ENCODE data around the gene PALLD.

PALLD gene

DNA sequence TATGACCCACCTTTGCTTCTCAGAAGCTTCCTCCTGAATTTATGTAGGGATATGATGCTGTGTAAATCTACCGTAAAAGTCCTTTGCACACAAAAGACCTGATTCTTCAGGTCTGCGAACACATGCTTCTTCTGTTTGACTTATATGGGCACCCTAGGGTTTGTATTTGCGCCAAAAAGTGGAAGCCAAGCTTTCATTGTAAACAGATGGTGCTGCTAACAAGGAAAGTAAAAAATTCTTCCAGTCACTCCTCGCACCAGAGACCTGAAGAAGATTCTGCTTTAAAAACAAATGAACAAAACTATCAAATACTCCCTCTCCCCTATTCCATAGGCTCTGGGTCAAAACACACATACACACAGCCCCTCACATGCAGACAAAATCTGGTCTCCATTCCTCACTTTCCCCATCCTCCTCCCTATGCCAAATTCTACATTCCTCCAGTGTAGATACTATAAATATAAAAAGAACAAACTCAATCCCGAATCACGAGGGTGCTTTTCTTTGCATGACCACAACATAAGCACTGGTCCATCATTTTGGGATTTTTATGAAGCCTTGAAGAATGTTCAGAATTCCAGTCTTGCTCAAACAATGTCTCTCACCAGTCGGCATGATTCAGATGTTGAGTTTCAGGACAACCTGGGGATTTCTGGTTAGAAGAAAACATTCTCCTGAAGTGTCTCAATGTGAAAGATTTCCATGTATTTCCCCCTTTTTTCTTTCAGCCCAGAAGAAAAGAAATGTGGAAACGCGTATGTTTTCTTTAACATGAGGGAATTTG lies 125.1 kb downstream of the PALLD start:
- Mint-ChIP-seq H3K27me3 (peaks cover 27% of the 10 kb centered on the region), H3K4me3 (no peak overlapping the region), H3K36me3 (no peaks in the 10 kb centered on the region), H3K4me1 (no peaks in the 10 kb centered on the region), H3K9me3 (no peaks in the 10 kb centered on the region), H3K27ac (no peak overlapping the region)
- ATAC-seq = no peak

DNA sequence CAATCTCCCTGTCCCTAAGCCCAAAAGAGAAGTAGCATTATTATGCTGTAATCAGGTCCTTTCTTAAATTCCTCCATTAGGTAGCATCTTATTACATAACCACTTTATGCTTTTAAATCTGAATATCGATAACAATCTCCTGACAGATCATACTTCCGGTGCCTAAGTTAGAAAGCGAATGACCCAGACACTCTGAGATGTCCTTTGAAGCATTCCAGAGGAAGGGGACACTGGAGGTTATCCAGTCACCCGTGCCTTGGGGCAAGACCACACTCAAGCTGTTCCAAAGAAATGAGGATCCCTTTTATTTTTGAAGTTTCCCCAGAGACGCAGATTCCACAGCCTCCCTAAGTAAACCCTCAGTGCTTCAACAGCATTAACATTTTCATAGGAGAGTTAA lies 125.7 kb downstream of the PALLD start:
- Mint-ChIP-seq H3K9me3 (no peaks in the 10 kb centered on the region), H3K27ac (no peak overlapping the region), H3K4me1 (no peaks in the 10 kb centered on the region), H3K36me3 (no peaks in the 10 kb centered on the region), H3K27me3 (peaks cover 27% of the 10 kb centered on the region), H3K4me3 (no peak overlapping the region)
- no peak for ATAC-seq

DNA sequence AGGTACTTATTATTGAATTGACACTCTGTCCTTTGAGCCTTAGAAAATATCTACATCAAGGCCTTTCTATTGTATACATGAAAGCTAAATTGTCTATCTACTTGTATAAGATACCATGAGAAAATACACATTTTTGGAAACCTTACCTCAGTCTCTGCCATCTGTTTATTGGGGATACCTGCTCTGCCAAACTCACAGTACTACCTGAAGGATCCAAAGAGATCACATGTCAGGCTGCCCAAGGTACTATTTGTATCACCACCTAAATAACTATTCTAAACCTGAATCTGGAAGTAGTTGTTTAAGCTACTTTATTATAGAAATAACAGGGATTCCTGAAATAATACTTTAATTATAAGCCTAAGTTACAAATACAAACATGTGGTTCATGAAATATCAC lies 126.2 kb downstream of the PALLD start:
- Mint-ChIP-seq H3K4me3 (no peak overlapping the region), H3K27me3 (peaks cover 27% of the 10 kb centered on the region), H3K27ac (no peak overlapping the region), H3K36me3 (no peaks in the 10 kb centered on the region), H3K4me1 (no peaks in the 10 kb centered on the region), H3K9me3 (no peaks in the 10 kb centered on the region)
- ATAC-seq = no peak

DNA sequence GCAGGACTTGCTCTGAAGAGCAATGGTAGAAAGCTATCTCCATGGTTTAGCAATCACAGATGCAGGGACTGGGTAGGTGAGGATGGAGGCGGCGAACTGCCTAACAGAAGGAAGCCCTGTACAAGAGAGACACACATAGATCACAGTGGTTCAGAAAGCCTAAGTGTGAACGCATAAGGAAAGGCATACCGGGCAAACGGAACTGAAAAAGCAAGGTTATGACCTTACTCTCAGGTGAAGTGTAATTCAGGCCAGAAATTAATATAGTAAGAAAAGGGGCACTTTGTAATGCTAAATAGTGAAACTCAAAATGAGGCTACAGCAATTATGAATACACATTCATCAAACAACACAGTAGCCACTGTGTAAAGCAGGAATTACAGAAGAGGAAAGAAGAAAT lies 126.6 kb downstream of the PALLD start:
- no peaks in the 10 kb centered on the region for H3K4me1 Mint-ChIP-seq
- no peak overlapping the region for H3K27ac Mint-ChIP-seq
- H3K36me3 Mint-ChIP-seq = no peaks in the 10 kb centered on the region
- no peak overlapping the region for H3K4me3 Mint-ChIP-seq
- peaks cover 27% of the 10 kb centered on the region for H3K27me3 Mint-ChIP-seq
- H3K9me3 Mint-ChIP-seq = no peaks in the 10 kb centered on the region
- ATAC-seq = no peak

DNA sequence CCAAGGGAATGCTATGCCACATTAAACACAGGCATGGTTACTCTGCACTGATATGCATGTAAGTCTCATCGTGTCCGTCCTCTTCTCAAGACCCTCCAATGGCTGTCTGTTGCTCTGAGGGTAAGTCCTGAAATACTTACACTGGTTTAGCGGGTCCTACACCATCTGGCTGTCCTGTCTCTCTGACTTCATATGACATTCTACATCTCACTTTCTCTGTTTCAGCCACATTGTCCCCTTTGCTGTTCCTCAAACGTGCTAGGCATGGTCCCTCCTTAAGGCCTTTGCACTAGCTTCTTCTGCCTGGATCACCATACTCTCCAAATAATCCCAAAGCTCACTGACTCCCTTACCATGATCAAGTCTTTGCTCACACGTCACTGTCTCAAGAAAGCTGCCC lies 131.4 kb downstream of the PALLD start:
- ATAC-seq = no peak
- H3K27ac Mint-ChIP-seq = no peak overlapping the region
- no peak overlapping the region for H3K4me3 Mint-ChIP-seq
- no peaks in the 10 kb centered on the region for H3K4me1 Mint-ChIP-seq
- no peaks in the 10 kb centered on the region for H3K36me3 Mint-ChIP-seq
- H3K9me3 Mint-ChIP-seq = no peaks in the 10 kb centered on the region
- peaks cover 23% of the 10 kb centered on the region for H3K27me3 Mint-ChIP-seq

DNA sequence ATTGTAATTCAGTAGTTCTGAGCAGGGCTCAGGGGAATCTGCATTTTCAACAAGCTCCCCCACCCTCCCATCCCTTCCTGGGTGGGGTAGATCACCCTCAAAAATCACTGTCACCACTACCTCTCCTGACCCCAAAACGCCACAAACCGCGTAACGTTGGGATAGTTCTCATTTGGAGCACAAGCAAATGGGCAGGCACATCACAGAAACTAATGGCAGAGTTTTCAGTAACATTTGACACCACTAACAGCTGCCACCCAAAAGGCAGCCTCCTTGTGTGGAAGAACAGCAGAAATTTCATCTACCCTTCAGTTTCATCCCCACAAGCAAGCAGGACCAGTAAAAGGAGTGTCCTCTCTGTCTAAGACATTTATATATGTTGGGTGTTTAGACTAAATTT lies 132.7 kb downstream of the PALLD start:
- H3K27ac Mint-ChIP-seq = no peak overlapping the region
- H3K27me3 Mint-ChIP-seq = peaks cover 19% of the 10 kb centered on the region
- no peak overlapping the region for H3K4me3 Mint-ChIP-seq
- no peaks in the 10 kb centered on the region for H3K36me3 Mint-ChIP-seq
- no peaks in the 10 kb centered on the region for H3K9me3 Mint-ChIP-seq
- ATAC-seq = no peak
- no peaks in the 10 kb centered on the region for H3K4me1 Mint-ChIP-seq

DNA sequence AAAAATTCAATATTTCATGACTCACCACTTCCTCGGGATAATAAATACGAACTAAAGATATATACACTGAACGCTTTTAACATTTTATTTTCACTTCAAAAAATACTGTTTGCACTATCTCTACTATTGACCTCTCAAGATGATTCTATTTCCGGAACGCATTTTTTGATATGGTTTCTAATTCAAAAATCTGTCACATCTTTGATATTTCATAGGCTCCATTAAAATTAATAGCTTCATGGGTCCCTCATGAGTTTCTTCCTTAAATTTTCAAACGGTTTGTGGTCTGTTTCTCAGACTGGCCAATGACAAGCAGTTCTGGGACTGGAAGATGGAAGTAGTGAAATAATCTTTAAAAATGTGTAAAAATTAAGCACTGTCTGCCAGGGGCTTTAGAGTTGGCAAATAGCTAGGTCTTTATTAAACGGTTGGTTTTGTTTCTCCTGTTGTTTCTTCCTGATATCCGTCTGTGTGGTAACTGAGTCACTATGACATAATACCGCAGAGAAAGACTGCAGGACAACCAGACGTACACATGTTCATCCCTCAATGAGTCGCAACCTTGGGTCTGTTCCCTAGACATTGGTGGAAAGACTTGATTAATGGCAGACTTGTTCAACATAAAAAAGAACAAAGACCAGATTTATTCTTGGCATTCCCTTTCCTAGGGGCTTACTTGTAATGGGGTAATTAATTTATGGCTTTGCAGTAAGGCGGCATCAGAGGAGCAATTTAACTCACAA lies 133.8 kb downstream of the PALLD start:
- Mint-ChIP-seq H3K27me3 (peaks cover 28% of the 10 kb centered on the region), H3K27ac (no peak overlapping the region), H3K4me3 (no peak overlapping the region), H3K9me3 (no peaks in the 10 kb centered on the region), H3K36me3 (no peaks in the 10 kb centered on the region), H3K4me1 (no peaks in the 10 kb centered on the region)
- ATAC-seq = no peak

DNA sequence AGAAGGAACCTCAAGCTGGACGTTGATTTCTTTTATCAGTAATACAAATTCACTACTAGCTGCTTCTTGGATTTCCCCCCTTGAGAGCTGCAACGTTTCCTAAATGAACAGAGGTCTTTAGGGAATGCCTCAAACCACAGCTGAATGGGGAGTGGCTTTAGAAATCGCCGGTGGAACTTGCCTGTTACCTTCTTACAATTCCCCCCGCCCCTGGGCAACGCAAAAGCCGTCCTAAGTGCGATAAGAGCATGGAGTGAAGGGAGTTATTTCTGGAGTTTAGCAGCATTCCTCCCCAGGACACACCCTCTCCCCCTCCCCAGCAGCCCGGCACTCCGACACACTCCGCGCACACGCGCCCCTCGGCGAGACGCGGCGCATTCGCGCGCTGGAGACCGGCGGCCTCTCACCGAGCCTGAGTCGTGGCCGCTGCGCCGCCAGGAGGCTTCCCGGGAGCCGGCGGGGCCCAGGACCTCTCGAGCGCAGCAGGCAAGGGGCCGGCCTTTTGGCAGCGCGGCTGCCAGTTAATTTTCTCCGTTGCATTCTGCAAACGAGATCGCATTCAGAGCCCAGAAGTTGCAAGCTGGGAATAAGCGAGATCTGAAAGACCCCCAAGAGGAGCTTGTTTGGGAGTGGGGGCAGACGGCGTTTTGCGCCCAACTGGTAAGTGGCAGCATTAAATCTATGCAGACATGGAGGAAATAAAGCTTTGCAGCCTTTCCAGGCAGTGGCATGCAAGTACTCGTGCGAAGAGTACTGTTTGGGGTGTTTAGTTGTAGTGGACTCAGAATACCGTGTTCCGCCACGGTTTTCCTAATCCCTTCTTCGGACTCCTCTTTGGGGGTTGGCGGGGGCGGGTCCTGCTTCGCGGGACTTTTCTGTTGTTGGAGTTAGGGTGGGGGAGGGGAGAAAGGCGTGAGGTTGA lies 134.7 kb downstream of the PALLD start:
- H3K9me3 Mint-ChIP-seq = no peaks in the 10 kb centered on the region
- no peaks in the 10 kb centered on the region for H3K36me3 Mint-ChIP-seq
- peaks cover 31% of the 10 kb centered on the region for H3K27me3 Mint-ChIP-seq
- no peak overlapping the region for H3K27ac Mint-ChIP-seq
- H3K4me1 Mint-ChIP-seq = no peaks in the 10 kb centered on the region
- ATAC-seq = no peak
- H3K4me3 Mint-ChIP-seq = peak overlapping the region; percentile 43

DNA sequence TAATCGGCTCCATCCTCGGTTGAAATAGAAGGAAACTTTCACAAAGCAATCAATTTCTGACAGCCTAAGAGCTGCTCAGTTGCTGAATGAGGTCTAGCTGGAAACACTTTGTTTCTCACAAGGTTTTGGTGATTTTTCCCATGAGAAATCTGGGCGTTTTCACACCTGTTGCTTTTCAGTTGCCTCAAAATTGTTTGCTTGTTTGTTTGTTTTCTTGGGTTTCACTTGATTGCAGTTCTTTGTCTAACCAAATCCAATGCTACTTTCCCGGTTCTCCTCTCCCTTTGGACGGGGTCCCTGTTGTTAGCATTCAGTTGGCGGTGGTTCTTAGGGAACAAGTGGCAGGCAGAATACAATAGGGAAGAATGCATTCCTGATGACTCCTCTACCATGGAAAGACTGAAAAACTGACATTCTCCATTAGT lies 135.5 kb downstream of the PALLD start:
- Mint-ChIP-seq H3K4me1 (no peaks in the 10 kb centered on the region), H3K27ac (no peak overlapping the region), H3K4me3 (no peak overlapping the region), H3K36me3 (no peaks in the 10 kb centered on the region), H3K27me3 (peaks cover 31% of the 10 kb centered on the region), H3K9me3 (no peaks in the 10 kb centered on the region)
- no peak for ATAC-seq

DNA sequence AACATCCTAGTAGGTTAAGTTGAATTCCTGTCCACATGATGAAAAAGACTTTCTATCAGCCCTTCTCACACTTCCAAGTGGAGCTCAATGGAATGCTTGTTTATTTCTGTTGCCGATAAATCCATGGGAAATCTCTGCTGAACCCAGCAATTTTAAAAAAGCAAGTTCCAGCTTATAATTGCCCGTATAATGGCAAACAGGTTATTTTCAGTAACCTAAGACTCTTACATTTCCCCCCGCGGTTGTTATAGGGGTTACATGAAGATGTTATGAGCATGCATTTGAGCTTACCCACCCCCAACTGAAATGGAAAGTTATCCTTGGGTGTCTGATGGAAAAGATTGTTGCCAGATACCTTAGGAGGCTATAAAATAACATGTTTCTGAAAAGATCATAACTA lies 136.2 kb downstream of the PALLD start:
- H3K27ac Mint-ChIP-seq = no peak overlapping the region
- H3K27me3 Mint-ChIP-seq = peaks cover 31% of the 10 kb centered on the region
- H3K4me3 Mint-ChIP-seq = no peak overlapping the region
- no peaks in the 10 kb centered on the region for H3K36me3 Mint-ChIP-seq
- no peaks in the 10 kb centered on the region for H3K4me1 Mint-ChIP-seq
- H3K9me3 Mint-ChIP-seq = no peaks in the 10 kb centered on the region
- no peak for ATAC-seq

DNA sequence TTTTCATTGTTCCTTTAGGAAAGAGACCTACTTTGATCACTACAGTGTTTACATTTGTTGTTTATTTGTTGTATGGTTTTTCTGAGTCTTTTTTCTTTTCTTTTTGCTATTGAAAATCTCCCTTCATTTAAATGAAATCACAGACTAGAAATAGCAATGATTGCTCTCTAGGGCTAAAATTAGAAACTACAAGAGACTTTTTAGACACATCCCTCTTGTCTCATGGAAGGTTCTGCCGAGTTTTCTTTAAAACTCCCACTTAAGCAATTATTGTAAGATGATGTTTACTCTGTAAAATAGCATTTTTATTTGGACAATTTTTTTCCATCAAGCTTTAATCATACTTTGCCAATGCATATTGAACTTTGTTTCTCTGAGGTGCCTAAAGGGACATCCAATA lies 136.6 kb downstream of the PALLD start:
- ATAC-seq = no peak
- Mint-ChIP-seq H3K36me3 (no peaks in the 10 kb centered on the region), H3K9me3 (no peaks in the 10 kb centered on the region), H3K27me3 (peaks cover 31% of the 10 kb centered on the region), H3K27ac (no peak overlapping the region), H3K4me1 (no peaks in the 10 kb centered on the region), H3K4me3 (no peak overlapping the region)

DNA sequence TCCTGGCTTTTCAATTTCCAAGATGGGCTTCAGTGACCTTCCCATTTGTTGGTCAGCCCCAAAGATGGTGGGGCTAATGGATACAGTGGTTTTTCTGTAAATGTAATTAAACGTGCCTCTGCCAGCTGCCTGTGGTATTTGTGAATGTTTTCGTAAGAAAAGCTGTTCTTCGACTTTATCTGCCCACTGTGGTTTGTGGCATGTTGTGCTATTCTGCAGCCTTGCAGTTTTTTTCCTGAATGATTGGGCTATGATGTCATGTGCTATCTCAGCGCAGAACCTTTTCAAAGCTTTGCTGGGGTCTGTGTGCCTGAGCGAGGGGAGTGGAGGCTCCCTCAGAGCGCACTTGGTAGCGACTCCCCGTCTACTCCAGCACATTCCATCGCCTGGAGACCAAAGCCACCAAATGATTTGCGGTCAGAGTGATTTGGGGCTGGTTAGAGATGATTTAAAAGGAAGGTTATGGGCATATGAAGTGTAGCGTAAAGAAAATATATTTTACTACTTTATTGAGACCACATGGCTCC lies 137.5 kb downstream of the PALLD start:
- Mint-ChIP-seq H3K27me3 (peaks cover 31% of the 10 kb centered on the region), H3K27ac (no peak overlapping the region), H3K36me3 (no peaks in the 10 kb centered on the region), H3K4me3 (no peak overlapping the region), H3K9me3 (peaks cover 3% of the 10 kb centered on the region), H3K4me1 (no peaks in the 10 kb centered on the region)
- no peak for ATAC-seq

DNA sequence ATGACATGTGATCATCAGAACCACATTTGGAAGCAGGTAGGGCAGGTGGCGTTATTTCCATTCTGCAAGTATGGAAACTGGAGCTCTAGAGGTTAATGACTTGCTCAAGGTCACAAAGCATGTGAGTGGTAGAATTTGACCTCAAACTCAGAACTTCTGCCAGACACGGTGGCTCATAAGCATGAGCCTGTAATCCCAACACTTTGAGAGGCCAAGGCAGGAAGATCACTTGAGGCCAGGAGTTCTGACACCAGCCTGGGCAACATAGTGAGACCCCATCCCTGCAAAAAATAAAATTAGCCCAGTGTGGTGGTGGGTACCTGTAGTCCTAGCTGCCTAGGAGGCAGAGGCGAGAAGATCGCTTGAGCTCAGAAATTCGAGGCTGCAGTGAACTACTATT lies 139.2 kb downstream of the PALLD start:
- no peaks in the 10 kb centered on the region for H3K36me3 Mint-ChIP-seq
- no peak overlapping the region for H3K4me3 Mint-ChIP-seq
- H3K27ac Mint-ChIP-seq = no peak overlapping the region
- ATAC-seq = no peak
- peaks cover 3% of the 10 kb centered on the region for H3K9me3 Mint-ChIP-seq
- H3K27me3 Mint-ChIP-seq = peaks cover 17% of the 10 kb centered on the region
- no peaks in the 10 kb centered on the region for H3K4me1 Mint-ChIP-seq

DNA sequence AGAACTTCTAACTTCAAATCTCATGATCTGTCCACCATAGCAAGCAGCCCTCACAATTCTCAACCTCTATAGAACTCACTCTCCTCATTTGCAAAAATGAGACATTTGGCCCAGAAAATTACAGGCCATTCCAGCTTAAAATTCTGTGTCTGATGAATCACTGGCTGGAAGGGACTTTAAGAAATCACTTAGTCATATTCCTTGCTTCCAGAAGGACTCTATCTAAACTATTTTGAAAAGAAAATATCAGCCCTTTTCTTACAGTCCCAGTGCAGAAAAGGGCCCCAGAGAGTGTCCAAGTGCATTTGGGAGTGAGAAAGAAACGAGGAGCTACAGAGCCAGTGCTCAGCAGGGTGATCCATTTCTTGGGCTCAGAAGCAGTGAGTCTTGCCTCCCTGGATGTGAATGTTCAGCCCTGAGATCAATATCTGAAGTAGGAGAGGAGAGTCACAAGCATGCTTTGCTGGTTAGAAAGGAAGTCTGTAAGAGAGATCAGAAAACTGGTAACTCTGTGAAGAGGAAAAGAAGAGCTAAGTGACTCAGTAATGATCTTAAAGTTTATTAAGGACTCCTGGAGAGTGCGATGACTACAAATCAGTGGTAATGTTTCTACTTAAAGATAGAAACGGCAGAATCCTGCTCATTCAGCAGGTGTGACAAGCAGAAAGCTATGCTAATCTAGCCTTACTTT lies 139.8 kb downstream of the PALLD start:
- Mint-ChIP-seq H3K4me1 (no peaks in the 10 kb centered on the region), H3K4me3 (no peak overlapping the region), H3K27ac (no peak overlapping the region), H3K36me3 (no peaks in the 10 kb centered on the region), H3K27me3 (peaks cover 17% of the 10 kb centered on the region), H3K9me3 (peaks cover 3% of the 10 kb centered on the region)
- no peak for ATAC-seq

Data from stimulated activated memory B cell treated with anti-CD40 and anti-IgM and Interleukin-4, amounts not matched to agents 10 μg/mL and 1 μg/mL and 100 μg/mL, for 72 hours (primary cell).